Muscle layer of colon (tissue), 2 donors: ENCODE results near the gene LYVE1.
A peak's percentile ranks its signal among the peaks of the same experiment; 100 is the strongest.
"Not testable (repeated sequence)": the region's sequence is repeated elsewhere in the genome, so short reads cannot be mapped to it uniquely, and the experiment has no call there.

Source experiments
- H3K27ac ChIP-seq: one replicate; pipeline ENCODE4 v1.7.0; 2013; ENCODE audit warnings: low read depth, mild to moderate bottlenecking, low read length, moderate library complexity
- H3K27me3 ChIP-seq, 2 donors: one replicate each; pipeline ENCODE4 v1.7.0; 2013; ENCODE audit warnings: low read length in 2 of 2, mild to moderate bottlenecking in 2 of 2; ENCODE audit not compliant: insufficient read depth in 2 of 2, control insufficient read depth in 1 of 2
- H3K36me3 ChIP-seq: one replicate; pipeline ENCODE4 v1.7.0; 2013; ENCODE audit warnings: mild to moderate bottlenecking, low read length; ENCODE audit not compliant: insufficient read depth
- H3K4me1 ChIP-seq: one replicate; pipeline ENCODE4 v1.7.0; 2013; ENCODE audit warnings: mild to moderate bottlenecking, low read length; ENCODE audit not compliant: insufficient read depth
- H3K4me3 ChIP-seq, 2 donors: one replicate each; pipeline ENCODE4 v1.7.0; 2013; ENCODE audit warnings: low read length in 2 of 2, low read depth in 1 of 2, mild to moderate bottlenecking in 1 of 2, moderate library complexity in 1 of 2
- H3K9ac ChIP-seq: one replicate; pipeline ENCODE4 v1.7.0; 2013; ENCODE audit warnings: low read length
- H3K9me3 ChIP-seq: one replicate; pipeline ENCODE4 v1.7.0; 2013; ENCODE audit warnings: mild to moderate bottlenecking, low read length
- donor health status: abdominal sarcoma.
- donor health status: Adenocarcinoma of cecum.

LYVE1 gene

GRCh38 chr11:10603721-10604297 is 35.3 kb upstream of the LYVE1 start:
- peaks cover 77% of the 10 kb centered on the region for H3K36me3 ChIP-seq
- H3K9me3 ChIP-seq: no peaks in the 10 kb centered on the region
- no peak overlapping the region for H3K9ac ChIP-seq
- H3K4me3 ChIP-seq: no peak overlapping the region
- H3K4me1 ChIP-seq: peaks cover 30% of the 10 kb centered on the region
- H3K27me3 ChIP-seq: no peaks in the 10 kb centered on the region
- H3K27ac ChIP-seq: no peak overlapping the region

GRCh38 chr11:10602945-10603344 is 34.5 kb upstream of the LYVE1 start:
- Histone ChIP-seq H3K27ac (no peak overlapping the region), H3K4me3 (no peak overlapping the region), H3K9me3 (no peaks in the 10 kb centered on the region), H3K36me3 (peaks cover 74% of the 10 kb centered on the region), H3K9ac (no peak overlapping the region), H3K4me1 (peaks cover 31% of the 10 kb centered on the region), H3K27me3 (no peaks in the 10 kb centered on the region)

GRCh38 chr11:10602366-10602765 is 33.9 kb upstream of the LYVE1 start:
- Histone ChIP-seq H3K4me1 (peaks cover 31% of the 10 kb centered on the region), H3K4me3 (no peak overlapping the region), H3K27ac (no peak overlapping the region), H3K36me3 (peaks cover 73% of the 10 kb centered on the region), H3K27me3 (no peaks in the 10 kb centered on the region), H3K9me3 (no peaks in the 10 kb centered on the region), H3K9ac (no peak overlapping the region)

- H3K27ac ChIP-seq: peak overlapping the region; percentile 19
- H3K4me1 ChIP-seq: peaks cover 31% of the 10 kb centered on the region
- H3K36me3 ChIP-seq: peaks cover 68% of the 10 kb centered on the region
Measured at GRCh38 chr11:10601837-10602236, 33.4 kb upstream of the LYVE1 start.

GRCh38 chr11:10600570-10601248 is 32.2 kb upstream of the LYVE1 start:
- no peak overlapping the region for H3K4me3 ChIP-seq
- peak overlapping the region; percentile 46 for H3K27ac ChIP-seq
- H3K27me3 ChIP-seq: no peaks in the 10 kb centered on the region
- H3K9ac ChIP-seq: no peak overlapping the region
- peaks cover 31% of the 10 kb centered on the region for H3K4me1 ChIP-seq
- H3K9me3 ChIP-seq: no peaks in the 10 kb centered on the region
- H3K36me3 ChIP-seq: peaks cover 58% of the 10 kb centered on the region

More at GRCh38 chr11:10601837-10602236, 33.4 kb upstream of the LYVE1 start:
- H3K9ac ChIP-seq: no peak overlapping the region
- H3K4me3 ChIP-seq: no peak overlapping the region
- no peaks in the 10 kb centered on the region for H3K9me3 ChIP-seq
- H3K27me3 ChIP-seq: no peaks in the 10 kb centered on the region

- Histone ChIP-seq H3K9ac (no peak overlapping the region), H3K9me3 (no peaks in the 10 kb centered on the region), H3K36me3 (peaks cover 51% of the 10 kb centered on the region), H3K4me3 (no peak overlapping the region), H3K4me1 (peaks cover 29% of the 10 kb centered on the region), H3K27ac (peak overlapping the region; percentile 46), H3K27me3 (no peaks in the 10 kb centered on the region)
Measured at GRCh38 chr11:10599388-10600175, 31.1 kb upstream of the LYVE1 start.

- peak overlapping the region; percentile 46 for H3K27ac ChIP-seq
Measured at GRCh38 chr11:10598816-10599215, 30.4 kb upstream of the LYVE1 start.

GRCh38 chr11:10597877-10598351 is 29.4 kb upstream of the LYVE1 start:
- Histone ChIP-seq H3K9ac (no peak overlapping the region), H3K27ac (peak overlapping the region; percentile 30), H3K36me3 (peaks cover 54% of the 10 kb centered on the region)

More at GRCh38 chr11:10598816-10599215, 30.4 kb upstream of the LYVE1 start:
- peaks cover 49% of the 10 kb centered on the region for H3K36me3 ChIP-seq
- H3K4me1 ChIP-seq: peaks cover 24% of the 10 kb centered on the region
- H3K4me3 ChIP-seq: no peak overlapping the region
- H3K9ac ChIP-seq: no peak overlapping the region
- H3K27me3 ChIP-seq: no peaks in the 10 kb centered on the region
- no peaks in the 10 kb centered on the region for H3K9me3 ChIP-seq

GRCh38 chr11:10595840-10596239 is 27.4 kb upstream of the LYVE1 start:
- not testable (repeated sequence) for H3K9ac ChIP-seq, H3K27ac ChIP-seq
- H3K36me3 ChIP-seq: peaks cover 46% of the 10 kb centered on the region

More at GRCh38 chr11:10597877-10598351, 29.4 kb upstream of the LYVE1 start:
- Histone ChIP-seq H3K4me1 (peaks cover 24% of the 10 kb centered on the region), H3K9me3 (no peaks in the 10 kb centered on the region), H3K27me3 (no peaks in the 10 kb centered on the region), H3K4me3 (no peak overlapping the region)

GRCh38 chr11:10594407-10594806 is 25.9 kb upstream of the LYVE1 start:
- Histone ChIP-seq H3K9ac (no peak overlapping the region), H3K27ac (no peak overlapping the region), H3K9me3 (no peaks in the 10 kb centered on the region), H3K4me3 (no peak overlapping the region), H3K27me3 (no peaks in the 10 kb centered on the region), H3K4me1 (peaks cover 17% of the 10 kb centered on the region), H3K36me3 (peaks cover 49% of the 10 kb centered on the region)

More at GRCh38 chr11:10595840-10596239, 27.4 kb upstream of the LYVE1 start:
- H3K9me3 ChIP-seq, H3K27me3 ChIP-seq, H3K4me3 ChIP-seq: not testable (repeated sequence)
- H3K4me1 ChIP-seq: peaks cover 30% of the 10 kb centered on the region

GRCh38 chr11:10592331-10592730 is 23.9 kb upstream of the LYVE1 start:
- no peak overlapping the region for H3K9ac ChIP-seq
- H3K27ac ChIP-seq: peak overlapping the region; percentile 8
- no peaks in the 10 kb centered on the region for H3K9me3 ChIP-seq
- H3K27me3 ChIP-seq: no peaks in the 10 kb centered on the region
- H3K36me3 ChIP-seq: peaks cover 58% of the 10 kb centered on the region
- no peak overlapping the region for H3K4me3 ChIP-seq
- peaks cover 9% of the 10 kb centered on the region for H3K4me1 ChIP-seq
